GM19438 (cell line): ENCODE data around the gene ORC4.

ENCODE experiments used
- ATAC-seq: cut with Tn5 transposase; IDR thresholded peaks from one replicate; pipeline ENCODE4 v1.9.1; 2021; ENCODE audit warnings: low read depth; ENCODE audit not compliant: unreplicated experiment

The ORC4 gene

GRCh38 chr2:147937744-147938349 lies 82.7 kb downstream of the ORC4 start:
- no peak for ATAC-seq

GRCh38 chr2:147934881-147935620 lies 85.5 kb downstream of the ORC4 start:
- ATAC-seq, result no peak

GRCh38 chr2:147933931-147934330 lies 86.6 kb downstream of the ORC4 start:
- ATAC-seq, result no peak

- no peak for ATAC-seq
These were observed 93.4 kb downstream of the ORC4 start for GRCh38 chr2:147927053-147927588.

- ATAC-seq, result no peak
These were observed 94.7 kb downstream of the ORC4 start for GRCh38 chr2:147925886-147926285.

GRCh38 chr2:147924647-147925046 lies 95.9 kb downstream of the ORC4 start:
- no peak for ATAC-seq

GRCh38 chr2:147923846-147924245 lies 96.7 kb downstream of the ORC4 start:
- ATAC-seq, result no peak

GRCh38 chr2:147917161-147917560 lies 103.4 kb downstream of the ORC4 start:
- ATAC-seq, result no peak

GRCh38 chr2:147916723-147917122 lies 103.8 kb downstream of the ORC4 start:
- ATAC-seq, result no peak

GRCh38 chr2:147916067-147916466 lies 104.5 kb downstream of the ORC4 start:
- ATAC-seq, result no peak

- no peak for ATAC-seq
These were observed 106.6 kb downstream of the ORC4 start for GRCh38 chr2:147913701-147914480.

- no peak for ATAC-seq
These were observed 109.5 kb downstream of the ORC4 start for GRCh38 chr2:147910990-147911473.

GRCh38 chr2:147909178-147909577 lies 111.4 kb downstream of the ORC4 start:
- ATAC-seq, result no peak

- ATAC-seq, result no peak
These were observed 116.5 kb downstream of the ORC4 start for GRCh38 chr2:147904051-147904450.

- ATAC-seq, result peak; percentile 82
These were observed 131.9 kb downstream of the ORC4 start for GRCh38 chr2:147888680-147889079.

- no peak for ATAC-seq
These were observed 134.4 kb downstream of the ORC4 start for GRCh38 chr2:147886136-147886535.

GRCh38 chr2:147884830-147885229 lies 135.7 kb downstream of the ORC4 start:
- no peak for ATAC-seq

GRCh38 chr2:147882631-147883030 lies 137.9 kb downstream of the ORC4 start:
- ATAC-seq, result no peak
